GM23338 (cell line): ENCODE measurements around the gene SRGAP3.

ENCODE experiments used
- EZH2 ChIP-seq: fragments of 200-600 bp; sonication (generic); IDR thresholded peaks from one replicate; pipeline ENCODE4 v1.8.0; 2017; ENCODE audit warnings: antibody characterized with exemption, mild to moderate bottlenecking, low read depth; ENCODE audit not compliant: unreplicated experiment
- EZH2phosphoT487 ChIP-seq: fragments of 200-600 bp; sonication (generic); IDR thresholded peaks from one replicate; pipeline ENCODE4 v1.8.1; 2018; ENCODE audit warnings: antibody characterized with exemption; ENCODE audit not compliant: unreplicated experiment
- JUNB ChIP-seq: IDR thresholded peaks from one replicate; pipeline ENCODE4 v1.6.1; 2016; ENCODE audit warnings: antibody characterized with exemption; ENCODE audit not compliant: unreplicated experiment
- POLR2AphosphoS5 ChIP-seq: IDR thresholded peaks from 2 replicates; pipeline ENCODE4 v1.6.1; 2016; ENCODE audit warnings: antibody characterized with exemption, low read depth
- ZNF331 ChIP-seq: fragments of 250-450 bp; sonication (Bioruptor Pico); IDR thresholded peaks from 2 replicates; pipeline ENCODE4 v1.5.0; 2020; ENCODE audit warnings: low read depth, mild to moderate bottlenecking, moderate library complexity
- TF ChIP-seq, protein P1 (sequence below), 2 experiments: fragments of 200-600 bp in 1 of 2; sonication (generic) in 1 of 2; conservative IDR thresholded peaks; 2 replicates each; pipeline versions ENCODE4 v1.5.1 to v1.6.1; 2016 to 2017; ENCODE audit warnings: antibody characterized with exemption in 2 of 2, low read depth in 2 of 2, mild to moderate bottlenecking in 2 of 2, moderate library complexity in 1 of 2
- TF ChIP-seq, protein P2 (sequence below): IDR thresholded peaks from one replicate; pipeline ENCODE4 v1.6.1; 2018; ENCODE audit warnings: antibody characterized with exemption; ENCODE audit not compliant: unreplicated experiment
- TF ChIP-seq, protein P3 (sequence below): IDR thresholded peaks from 2 replicates; pipeline ENCODE4 v1.6.1; 2016; ENCODE audit warnings: antibody characterized with exemption

DNA sequence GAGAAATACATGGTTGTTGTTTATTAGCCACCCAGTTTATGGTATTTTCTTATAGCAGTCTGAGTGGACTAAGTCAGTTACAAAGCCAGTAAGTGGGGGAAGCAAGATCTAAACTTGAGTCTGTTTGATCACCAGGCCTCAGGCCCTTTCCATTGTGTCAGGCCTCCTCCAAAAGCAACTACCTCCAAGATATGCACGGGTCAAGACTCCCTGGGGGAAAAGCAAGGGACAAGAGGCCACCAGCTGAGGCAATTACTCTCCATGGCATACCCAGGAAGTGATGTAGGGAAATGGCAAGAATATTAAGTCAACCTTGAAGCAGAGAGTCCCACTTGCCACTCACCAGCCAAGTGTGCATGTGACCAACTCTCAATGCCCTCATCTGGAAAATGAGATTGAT lies 28.6 kb upstream of the SRGAP3 start:
- TF ChIP-seq, protein P1, sequence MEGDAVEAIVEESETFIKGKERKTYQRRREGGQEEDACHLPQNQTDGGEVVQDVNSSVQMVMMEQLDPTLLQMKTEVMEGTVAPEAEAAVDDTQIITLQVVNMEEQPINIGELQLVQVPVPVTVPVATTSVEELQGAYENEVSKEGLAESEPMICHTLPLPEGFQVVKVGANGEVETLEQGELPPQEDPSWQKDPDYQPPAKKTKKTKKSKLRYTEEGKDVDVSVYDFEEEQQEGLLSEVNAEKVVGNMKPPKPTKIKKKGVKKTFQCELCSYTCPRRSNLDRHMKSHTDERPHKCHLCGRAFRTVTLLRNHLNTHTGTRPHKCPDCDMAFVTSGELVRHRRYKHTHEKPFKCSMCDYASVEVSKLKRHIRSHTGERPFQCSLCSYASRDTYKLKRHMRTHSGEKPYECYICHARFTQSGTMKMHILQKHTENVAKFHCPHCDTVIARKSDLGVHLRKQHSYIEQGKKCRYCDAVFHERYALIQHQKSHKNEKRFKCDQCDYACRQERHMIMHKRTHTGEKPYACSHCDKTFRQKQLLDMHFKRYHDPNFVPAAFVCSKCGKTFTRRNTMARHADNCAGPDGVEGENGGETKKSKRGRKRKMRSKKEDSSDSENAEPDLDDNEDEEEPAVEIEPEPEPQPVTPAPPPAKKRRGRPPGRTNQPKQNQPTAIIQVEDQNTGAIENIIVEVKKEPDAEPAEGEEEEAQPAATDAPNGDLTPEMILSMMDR (conservative IDR thresholded peaks at IDR 0.05; ENCODE audit: low read depth in 2 of 2), result no peak
- TF ChIP-seq POLR2AphosphoS5 (no peak), EZH2phosphoT487 (no peak), EZH2 (no peak), JUNB (no peak), ZNF331 (CRISPR knock-in tag) (no peak)
- TF ChIP-seq, protein P2, sequence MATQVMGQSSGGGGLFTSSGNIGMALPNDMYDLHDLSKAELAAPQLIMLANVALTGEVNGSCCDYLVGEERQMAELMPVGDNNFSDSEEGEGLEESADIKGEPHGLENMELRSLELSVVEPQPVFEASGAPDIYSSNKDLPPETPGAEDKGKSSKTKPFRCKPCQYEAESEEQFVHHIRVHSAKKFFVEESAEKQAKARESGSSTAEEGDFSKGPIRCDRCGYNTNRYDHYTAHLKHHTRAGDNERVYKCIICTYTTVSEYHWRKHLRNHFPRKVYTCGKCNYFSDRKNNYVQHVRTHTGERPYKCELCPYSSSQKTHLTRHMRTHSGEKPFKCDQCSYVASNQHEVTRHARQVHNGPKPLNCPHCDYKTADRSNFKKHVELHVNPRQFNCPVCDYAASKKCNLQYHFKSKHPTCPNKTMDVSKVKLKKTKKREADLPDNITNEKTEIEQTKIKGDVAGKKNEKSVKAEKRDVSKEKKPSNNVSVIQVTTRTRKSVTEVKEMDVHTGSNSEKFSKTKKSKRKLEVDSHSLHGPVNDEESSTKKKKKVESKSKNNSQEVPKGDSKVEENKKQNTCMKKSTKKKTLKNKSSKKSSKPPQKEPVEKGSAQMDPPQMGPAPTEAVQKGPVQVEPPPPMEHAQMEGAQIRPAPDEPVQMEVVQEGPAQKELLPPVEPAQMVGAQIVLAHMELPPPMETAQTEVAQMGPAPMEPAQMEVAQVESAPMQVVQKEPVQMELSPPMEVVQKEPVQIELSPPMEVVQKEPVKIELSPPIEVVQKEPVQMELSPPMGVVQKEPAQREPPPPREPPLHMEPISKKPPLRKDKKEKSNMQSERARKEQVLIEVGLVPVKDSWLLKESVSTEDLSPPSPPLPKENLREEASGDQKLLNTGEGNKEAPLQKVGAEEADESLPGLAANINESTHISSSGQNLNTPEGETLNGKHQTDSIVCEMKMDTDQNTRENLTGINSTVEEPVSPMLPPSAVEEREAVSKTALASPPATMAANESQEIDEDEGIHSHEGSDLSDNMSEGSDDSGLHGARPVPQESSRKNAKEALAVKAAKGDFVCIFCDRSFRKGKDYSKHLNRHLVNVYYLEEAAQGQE, result no peak
- TF ChIP-seq, protein P3, sequence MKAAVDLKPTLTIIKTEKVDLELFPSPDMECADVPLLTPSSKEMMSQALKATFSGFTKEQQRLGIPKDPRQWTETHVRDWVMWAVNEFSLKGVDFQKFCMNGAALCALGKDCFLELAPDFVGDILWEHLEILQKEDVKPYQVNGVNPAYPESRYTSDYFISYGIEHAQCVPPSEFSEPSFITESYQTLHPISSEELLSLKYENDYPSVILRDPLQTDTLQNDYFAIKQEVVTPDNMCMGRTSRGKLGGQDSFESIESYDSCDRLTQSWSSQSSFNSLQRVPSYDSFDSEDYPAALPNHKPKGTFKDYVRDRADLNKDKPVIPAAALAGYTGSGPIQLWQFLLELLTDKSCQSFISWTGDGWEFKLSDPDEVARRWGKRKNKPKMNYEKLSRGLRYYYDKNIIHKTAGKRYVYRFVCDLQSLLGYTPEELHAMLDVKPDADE, result no peak
